NOMO-1 (cell line): ENCODE data around the gene DNAH8.
"Not testable (repeated sequence)": the region's sequence is repeated elsewhere in the genome, so short reads cannot be mapped to it uniquely, and the experiment has no call there.

ENCODE experiments used
- DNase-seq, 2 experiments: peaks; one replicate each; lab custom pipeline; 2025; ENCODE audit not compliant: unreplicated experiment in 2 of 2; lab: John Stamatoyannopoulos, UW

Gene DNAH8

DNA sequence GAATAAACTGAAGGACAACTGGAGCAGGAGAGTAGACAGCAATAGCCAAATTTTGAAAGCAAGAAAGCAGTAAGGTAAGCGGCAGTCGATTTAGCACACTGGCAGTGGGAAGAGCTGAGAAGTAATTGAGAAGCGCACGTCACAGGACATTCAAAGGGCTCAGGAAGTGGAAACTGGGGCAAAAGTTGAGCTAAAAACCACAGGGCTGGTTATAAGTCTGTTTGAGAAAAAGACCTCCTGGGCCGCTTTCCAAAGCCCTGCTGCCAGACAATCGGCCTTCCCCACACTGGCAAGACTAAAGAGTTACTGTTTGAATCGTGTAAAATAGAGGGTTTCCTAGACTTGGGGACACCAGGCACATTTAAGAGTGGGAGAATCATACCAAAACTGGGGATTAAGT lies 161.4 kb downstream of the DNAH8 start:
- peak in 1 of 2 experiments; percentile 27 for DNase-seq

GRCh38 chr6:38877721-38878120 lies 162.6 kb downstream of the DNAH8 start:
- DNase-seq: peak; percentile 11 to 31

- no peak for DNase-seq
Observed at GRCh38 chr6:38882157-38882556, 167.0 kb downstream of the DNAH8 start.

DNA sequence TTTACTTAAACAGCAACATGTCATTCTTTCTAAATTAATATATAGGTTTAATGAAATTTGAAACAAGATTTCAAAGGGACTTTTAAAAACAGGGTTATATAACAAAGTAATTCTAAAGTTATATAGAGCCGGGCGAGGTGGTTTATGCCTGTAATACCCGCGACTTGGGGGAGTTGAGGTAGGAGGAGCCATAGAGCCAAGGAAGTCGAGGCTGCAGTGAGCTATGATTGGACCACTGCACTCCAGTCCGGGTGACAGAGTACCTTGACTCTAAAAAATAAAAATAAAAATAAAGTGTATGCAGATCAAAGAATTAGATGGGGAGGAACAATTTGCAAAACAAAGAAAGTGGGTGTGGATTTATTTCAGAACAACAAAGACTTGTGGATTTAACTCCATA lies 182.4 kb downstream of the DNAH8 start:
- DNase-seq: no peak

DNA sequence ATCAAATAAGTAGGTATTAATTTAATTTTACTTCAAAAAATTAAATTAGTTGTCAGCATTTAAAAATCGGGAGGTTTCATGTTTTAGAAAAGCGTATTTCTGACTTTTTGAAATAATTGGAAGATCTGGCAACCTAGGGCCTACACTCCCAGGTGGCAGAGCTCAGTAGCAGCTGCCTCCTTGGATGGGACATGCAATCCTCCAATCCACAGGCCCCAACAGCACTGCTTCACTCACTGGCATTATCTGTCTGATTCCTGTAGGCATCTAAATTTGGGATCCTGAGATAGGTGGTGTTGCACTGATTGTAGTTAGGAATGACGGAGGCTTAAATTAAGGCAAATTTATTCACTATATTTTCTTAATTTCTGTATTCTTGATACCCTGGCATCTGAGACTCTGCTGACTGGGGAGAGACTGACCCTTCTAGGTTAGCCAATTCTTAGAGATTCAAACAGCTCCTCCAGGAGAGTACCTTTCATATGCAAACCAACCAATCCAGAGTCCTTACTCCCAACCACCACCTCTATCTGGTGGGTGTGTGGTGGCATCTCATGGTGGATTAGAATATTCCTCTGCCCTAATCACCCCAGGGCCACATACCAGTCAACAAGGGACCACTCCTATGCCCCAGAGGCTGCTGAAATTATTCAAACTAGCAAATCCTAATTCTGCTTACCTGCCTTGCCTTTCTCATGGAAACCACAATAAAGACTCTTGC lies 186.9 kb downstream of the DNAH8 start:
- DNase-seq: no peak

DNA sequence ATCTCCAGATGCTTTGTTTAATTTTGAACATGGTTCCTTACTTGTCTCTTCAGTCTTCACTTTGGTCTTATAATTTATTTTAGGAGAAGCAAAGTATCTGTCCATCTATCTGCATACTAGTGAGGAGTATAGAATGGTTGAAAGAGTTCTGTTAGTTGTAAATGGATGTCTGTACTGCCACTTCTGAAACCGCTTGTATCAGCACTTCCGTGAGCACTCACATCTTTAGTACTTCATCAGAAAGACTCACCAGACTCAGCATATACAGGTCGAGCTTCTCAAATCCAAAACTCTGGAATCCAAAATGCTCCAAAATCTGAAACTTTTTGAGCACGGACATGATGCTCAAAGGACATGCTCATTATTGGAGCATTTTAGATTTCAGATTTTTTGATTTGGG lies 191.5 kb downstream of the DNAH8 start:
- no peak for DNase-seq

GRCh38 chr6:38907264-38907663 lies 192.2 kb downstream of the DNAH8 start:
- DNase-seq: no peak

GRCh38 chr6:38909015-38909730 lies 194.1 kb downstream of the DNAH8 start:
- no peak for DNase-seq

DNA sequence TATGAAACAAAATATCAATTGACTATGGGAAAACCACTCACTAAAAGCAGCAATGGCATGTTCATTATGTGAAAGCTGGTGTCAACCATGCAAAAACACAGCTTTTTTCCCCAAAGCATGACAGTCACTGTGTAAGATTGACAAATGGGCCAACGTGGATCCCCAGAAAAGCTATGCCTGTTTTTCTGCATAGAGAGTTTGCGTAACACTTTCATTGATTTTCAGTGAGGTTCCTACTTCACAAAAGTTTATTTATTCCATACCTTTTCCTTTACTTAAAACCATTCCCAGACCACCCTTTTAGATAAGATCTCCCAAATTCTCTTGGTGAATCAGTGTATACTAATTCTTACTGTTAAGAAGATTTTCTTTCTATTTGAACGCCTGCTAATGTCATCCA lies 195.1 kb downstream of the DNAH8 start:
- no peak for DNase-seq

GRCh38 chr6:38912378-38912777 lies 197.3 kb downstream of the DNAH8 start:
- DNase-seq: no peak

GRCh38 chr6:38915205-38915925 lies 200.3 kb downstream of the DNAH8 start:
- no peak for DNase-seq

DNA sequence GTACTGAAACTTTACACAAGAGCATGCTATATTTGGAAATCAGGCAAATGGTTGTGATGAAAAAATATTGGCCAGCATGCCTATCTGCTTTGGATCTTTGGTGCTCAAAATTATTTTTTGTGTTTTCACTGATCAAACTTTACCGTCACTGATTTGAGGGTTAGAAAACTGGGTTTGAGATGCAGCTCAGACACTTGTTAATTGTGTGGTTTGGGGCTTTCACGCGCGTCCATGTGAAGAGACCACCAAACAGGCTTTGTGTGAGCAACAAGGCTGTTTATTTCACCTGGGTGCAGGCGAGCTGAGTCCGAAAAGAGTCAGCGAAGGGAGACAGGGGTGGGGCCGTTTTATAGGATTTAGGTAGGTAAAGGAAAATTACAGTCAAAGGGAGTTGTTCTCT lies 206.4 kb downstream of the DNAH8 start:
- DNase-seq: not testable (repeated sequence)

GRCh38 chr6:38924791-38925509 lies 209.8 kb downstream of the DNAH8 start:
- DNase-seq: no peak

GRCh38 chr6:38929560-38929959 lies 214.4 kb downstream of the DNAH8 start:
- DNase-seq: no peak

GRCh38 chr6:38933426-38933825 lies 218.3 kb downstream of the DNAH8 start:
- peak in 1 of 2 experiments; percentile 0 for DNase-seq

- DNase-seq: no peak
Observed at GRCh38 chr6:38935051-38935450, 219.9 kb downstream of the DNAH8 start.

GRCh38 chr6:38937839-38938613 lies 222.9 kb downstream of the DNAH8 start:
- no peak for DNase-seq

GRCh38 chr6:38938741-38939140 lies 223.6 kb downstream of the DNAH8 start:
- DNase-seq: no peak

DNA sequence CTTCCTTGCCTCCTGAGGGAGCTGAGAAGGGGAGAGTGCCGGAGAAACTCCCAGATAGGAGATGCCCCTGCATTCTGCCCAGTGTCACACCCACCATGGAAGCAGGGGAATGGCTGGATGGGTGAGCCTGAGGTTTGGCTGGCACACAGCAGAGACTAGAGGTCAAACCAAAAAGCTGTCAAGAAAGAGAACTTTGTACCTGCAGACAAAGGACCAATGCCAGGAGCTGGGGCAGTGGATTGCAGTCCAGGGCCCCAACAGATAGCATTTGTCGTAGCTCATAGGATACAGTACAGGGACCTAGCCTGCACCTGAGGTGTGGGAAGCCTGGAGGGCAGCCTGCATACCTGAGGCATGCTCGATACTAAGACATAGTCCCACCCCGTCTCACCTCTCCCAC lies 227.3 kb downstream of the DNAH8 start:
- no peak for DNase-seq

DNA sequence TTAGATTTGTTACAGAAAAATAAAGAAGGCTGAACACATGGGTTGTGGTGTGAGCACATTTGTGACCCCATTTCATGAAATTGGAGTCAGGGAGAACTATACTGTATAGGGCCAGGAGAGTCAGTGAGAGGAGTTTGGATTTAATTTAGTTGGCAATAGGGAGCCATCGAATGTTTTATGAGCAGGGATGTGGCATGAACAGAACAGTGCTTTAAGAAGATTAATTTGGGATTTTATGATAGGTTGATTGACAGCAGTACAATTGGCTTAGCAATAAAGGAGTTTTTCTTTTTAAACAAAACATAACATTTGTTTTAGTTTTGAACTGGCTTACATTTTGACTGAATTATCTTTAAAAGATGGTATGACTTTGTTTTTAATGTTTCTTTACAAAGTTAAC lies 227.9 kb downstream of the DNAH8 start:
- DNase-seq: no peak
